ENCODE data around the gene NPEPL1.

- no peak for TF ChIP-seq CTCF (IDR thresholded peaks at IDR 0.05; ENCODE audit: control extremely low read depth in 1 of 3, insufficient read depth in 1 of 3, low read depth in 1 of 3, low read length in 3 of 3)
- no peak for TF ChIP-seq POLR2A (IDR thresholded peaks at IDR 0.05; ENCODE audit: control extremely low read depth in 1 of 2, low read depth in 2 of 2, low read length in 2 of 2)
- TF ChIP-seq FOSL1 (IDR thresholded peaks at IDR 0.05; ENCODE audit: insufficient read depth, low read depth, low read length): no peak
- no peak for TF ChIP-seq ATF2 (IDR thresholded peaks at IDR 0.05; ENCODE audit: low read length)
- no peak for TF ChIP-seq JUND (IDR thresholded peaks at IDR 0.05; ENCODE audit: low read length)
- no peak for TF ChIP-seq SP4 (IDR thresholded peaks at IDR 0.05; ENCODE audit: low read length)
- TF ChIP-seq TCF12 (IDR thresholded peaks at IDR 0.05; ENCODE audit: low read depth, low read length): no peak
- no peak for TF ChIP-seq MAFK (IDR thresholded peaks at IDR 0.05; ENCODE audit: low read depth, low read length)
- TF ChIP-seq EP300 (IDR thresholded peaks at IDR 0.05; ENCODE audit: borderline replicate concordance in 1 of 2, low read depth in 2 of 2, low read length in 2 of 2): no peak
- TF ChIP-seq SP1 (IDR thresholded peaks at IDR 0.05; ENCODE audit: low read depth, low read length): no peak
- no peak for TF ChIP-seq TAF1 (IDR thresholded peaks at IDR 0.05; ENCODE audit: low read depth, low read length)
These were observed 17.1 kb downstream of the NPEPL1 start for GRCh38 chr20:58709703-58710039.

Data from H1 (cell line).